Skin epidermis (tissue), 12 donors: ENCODE measurements around the gene TOX3.

Experiments
- H3K27ac ChIP-seq, 21 experiments: fragments of 200-600 bp; sonication (generic) in 11 of 21; one replicate each; pipeline ENCODE4 v1.5.0; 2020; ENCODE audit warnings: mild to moderate bottlenecking in 3 of 21, inconsistent platforms in 2 of 21, moderate library complexity in 2 of 21
- H3K4me3 ChIP-seq, 7 experiments: fragments of 200-600 bp; sonication (generic) in 2 of 7; one replicate each; pipeline ENCODE4 v1.5.0; 2020; ENCODE audit warnings: inconsistent platforms in 2 of 7, mild to moderate bottlenecking in 2 of 7, moderate library complexity in 1 of 7

Gene TOX3

GRCh38 chr16:52422307-52422706 is 124.6 kb downstream of the TOX3 start:
- no peak overlapping the region for H3K27ac ChIP-seq
- H3K4me3 ChIP-seq = no peak overlapping the region

GRCh38 chr16:52418201-52418600 is 128.7 kb downstream of the TOX3 start:
- no peak overlapping the region for H3K27ac ChIP-seq
- H3K4me3 ChIP-seq = no peak overlapping the region

GRCh38 chr16:52416888-52417287 is 130.1 kb downstream of the TOX3 start:
- H3K4me3 ChIP-seq = no peak overlapping the region
- H3K27ac ChIP-seq = no peak overlapping the region

GRCh38 chr16:52411011-52411410 is 135.9 kb downstream of the TOX3 start:
- Histone ChIP-seq H3K27ac (no peak overlapping the region), H3K4me3 (no peak overlapping the region)

- H3K4me3 ChIP-seq = no peak overlapping the region
- peak overlapping the region in 1 of 21 experiments; percentile 17 for H3K27ac ChIP-seq
These were observed 138.6 kb downstream of the TOX3 start for GRCh38 chr16:52408191-52408845.

GRCh38 chr16:52407778-52408177 is 139.2 kb downstream of the TOX3 start:
- H3K4me3 ChIP-seq = no peak overlapping the region
- H3K27ac ChIP-seq = peak overlapping the region in 1 of 21 experiments; percentile 17

- H3K27ac ChIP-seq = no peak overlapping the region
- H3K4me3 ChIP-seq = no peak overlapping the region
These were observed 141.5 kb downstream of the TOX3 start for GRCh38 chr16:52405441-52405840.

GRCh38 chr16:52404546-52404945 is 142.4 kb downstream of the TOX3 start:
- no peak overlapping the region for H3K27ac ChIP-seq
- H3K4me3 ChIP-seq = no peak overlapping the region

- Histone ChIP-seq H3K27ac (no peak overlapping the region), H3K4me3 (no peak overlapping the region)
These were observed 147.8 kb downstream of the TOX3 start for GRCh38 chr16:52399116-52399515.

- Histone ChIP-seq H3K4me3 (no peak overlapping the region), H3K27ac (no peak overlapping the region)
These were observed 148.4 kb downstream of the TOX3 start for GRCh38 chr16:52398491-52398960.

GRCh38 chr16:52398021-52398420 is 148.9 kb downstream of the TOX3 start:
- Histone ChIP-seq H3K27ac (no peak overlapping the region), H3K4me3 (no peak overlapping the region)

GRCh38 chr16:52393448-52393847 is 153.5 kb downstream of the TOX3 start:
- Histone ChIP-seq H3K4me3 (no peak overlapping the region), H3K27ac (no peak overlapping the region)

- no peak overlapping the region for H3K4me3 ChIP-seq
- H3K27ac ChIP-seq = no peak overlapping the region
These were observed 157.9 kb downstream of the TOX3 start for GRCh38 chr16:52389045-52389444.
